Panc1 (cell line): Measurements from ENCODE around the gene CRISPLD2. TPM values are rescaled to one million over a fixed set of nuclear protein-coding genes. Genes with fewer than 3 reads are reported as not detected.

Experiments
- ATAC-seq: fragments of 200-7000 bp; cut with Tn5 transposase; 2 replicates; pipeline ENCODE4 v1.9.1; 2020; ENCODE audit warnings: mild to moderate bottlenecking, moderate library complexity
- BruUV-seq: library from RNA; stranded (reverse); fragments of 400-500 nt; replicated peaks from 2 replicates; lab custom pipeline; 2021; lab: Mats Ljungman, UMichigan
- CTCF ChIA-PET: fragments of 300-600 bp; sonication (Branson Sonifier 250); formaldehyde crosslinking; loops from one replicate; lab custom pipeline; 2022; ENCODE audit warnings: antibody characterized with exemption; lab: Charles Lee
- POLR2A ChIA-PET: fragments of 300-600 bp; sonication (Branson Sonifier 250); formaldehyde crosslinking; loops from one replicate; lab custom pipeline; 2022; ENCODE audit warnings: antibody characterized with exemption; lab: Charles Lee
- DNase-seq: peaks from one replicate; pipeline ENCODE4 v3.0.0-alpha.2; 2010; ENCODE audit warnings: low read depth, low spot score
- H3K27ac ChIP-seq: 2 replicates; pipeline ENCODE4 v1.5.1; 2011; ENCODE audit warnings: mild to moderate bottlenecking, low read length, inconsistent platforms
- H3K27me3 ChIP-seq: fragments of 200-500 bp; sonication (Bioruptor generic); 2 replicates; pipeline ENCODE4 v1.6.0; 2014; ENCODE audit warnings: low read length, inconsistent platforms; ENCODE audit not compliant: control insufficient read depth, insufficient read depth
- H3K36me3 ChIP-seq: fragments of 200-500 bp; sonication (Bioruptor generic); 2 replicates; pipeline ENCODE4 v1.5.1; 2014; ENCODE audit warnings: inconsistent platforms, mild to moderate bottlenecking, low read length, moderate library complexity; ENCODE audit not compliant: control insufficient read depth, insufficient read depth
- H3K4me1 ChIP-seq: 2 replicates; pipeline ENCODE4 v1.5.1; 2011; ENCODE audit warnings: inconsistent platforms, mild to moderate bottlenecking, low read length, moderate library complexity; ENCODE audit not compliant: control insufficient read depth, insufficient read depth
- H3K4me3 ChIP-seq, 2 experiments: 2 replicates each; pipeline ENCODE4 v1.5.1; 2011 to 2012; ENCODE audit warnings: low read depth in 2 of 2, low read length in 2 of 2, mild to moderate bottlenecking in 2 of 2, inconsistent platforms in 1 of 2, moderate library complexity in 1 of 2
- H3K9me3 ChIP-seq: fragments of 200-500 bp; sonication (Bioruptor generic); 2 replicates; pipeline ENCODE4 v1.5.1; 2014; ENCODE audit warnings: low read depth, mild to moderate bottlenecking, inconsistent platforms, low read length, moderate library complexity; ENCODE audit not compliant: control insufficient read depth, insufficient read depth
- POLR2AphosphoS5 ChIP-seq: IDR thresholded peaks from 2 replicates; pipeline ENCODE4 v1.6.1; 2012; ENCODE audit warnings: mild to moderate bottlenecking, low read depth, low read length, moderate library complexity
- SIN3A ChIP-seq: IDR thresholded peaks from 2 replicates; pipeline ENCODE4 v1.6.1; 2012; ENCODE audit warnings: low read depth, mild to moderate bottlenecking, low read length, moderate library complexity, borderline replicate concordance; ENCODE audit not compliant: insufficient read depth
- TCF7L2 ChIP-seq: IDR thresholded peaks from 2 replicates; pipeline ENCODE4 v1.6.1; 2011; ENCODE audit warnings: mild to moderate bottlenecking, low read depth, low read length, inconsistent platforms
- in situ Hi-C: cut with HindIII; loops from 2 replicates; pipeline ENCODE4 v1.10.0; 2016; ENCODE audit warnings: low sequenced_read_pairs, low pct_unique_long_range_greater_than_20kb
- intact Hi-C: fragments of 100-400 bp; cut with micrococcal nuclease; formaldehyde crosslinking; loops from one replicate; pipeline ENCODE4 v1.10.0; 2022; ENCODE audit not compliant: unreplicated experiment
- total RNA-seq: library from RNA; stranded (reverse); gene quantifications from one replicate; pipeline ENCODE4 v1.2.1, GENCODE V29; 2021; ENCODE audit not compliant: unreplicated experiment
- TF ChIP-seq, protein P1 (sequence below): fragments of 450-650 bp; IDR thresholded peaks from 2 replicates; pipeline ENCODE4 v1.5.1; 2017; ENCODE audit warnings: mild to moderate bottlenecking
- TF ChIP-seq, protein P2 (sequence below), 2 experiments: IDR thresholded peaks; 2 replicates each; pipeline ENCODE4 v1.6.1; 2011 to 2012; ENCODE audit warnings: low read depth in 2 of 2, control low read depth in 1 of 2, low read length in 1 of 2, mild to moderate bottlenecking in 1 of 2, moderate library complexity in 1 of 2; ENCODE audit not compliant: insufficient read depth in 1 of 2

Gene CRISPLD2
- total RNA-seq, 1 experiment from 2014 or later, result 12.9 TPM

DNA sequence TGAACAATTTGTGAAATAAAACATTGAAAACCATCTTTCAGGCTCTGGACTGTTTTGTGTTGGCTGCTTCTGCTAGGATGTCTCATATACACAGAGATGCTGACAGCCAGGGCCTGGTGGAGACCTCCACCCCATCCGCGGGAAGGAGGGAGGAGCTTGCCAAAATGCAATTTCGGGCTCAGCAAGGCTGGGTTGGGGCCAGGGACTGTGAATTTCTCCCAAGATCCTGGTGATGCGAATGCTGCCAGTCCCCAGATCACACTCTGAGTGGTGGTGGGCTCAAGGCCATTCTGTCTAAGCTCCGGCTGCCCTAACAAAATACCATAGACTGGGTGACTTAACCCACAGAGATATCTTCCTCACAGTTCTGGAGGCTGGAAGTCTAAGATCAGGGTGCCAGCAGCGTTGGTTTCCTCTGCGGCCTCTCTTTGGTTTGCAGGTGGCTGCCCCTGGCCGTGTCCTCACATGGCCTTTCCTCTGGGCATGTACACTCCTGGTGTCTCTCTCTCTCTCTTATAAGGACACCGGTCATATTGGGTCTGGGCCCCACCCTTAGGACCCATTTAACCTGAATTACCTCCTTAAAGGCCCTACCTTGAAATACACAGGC, 89.8 kb downstream of the CRISPLD2 start:
- H3K4me1 ChIP-seq, result no peaks in the 10 kb centered on the region
- no peaks in the 10 kb centered on the region for H3K27me3 ChIP-seq
- no peak for ATAC-seq
- TF ChIP-seq POLR2AphosphoS5 (no peak), SIN3A (no peak), TCF7L2 (no peak)
- TF ChIP-seq, protein P1, sequence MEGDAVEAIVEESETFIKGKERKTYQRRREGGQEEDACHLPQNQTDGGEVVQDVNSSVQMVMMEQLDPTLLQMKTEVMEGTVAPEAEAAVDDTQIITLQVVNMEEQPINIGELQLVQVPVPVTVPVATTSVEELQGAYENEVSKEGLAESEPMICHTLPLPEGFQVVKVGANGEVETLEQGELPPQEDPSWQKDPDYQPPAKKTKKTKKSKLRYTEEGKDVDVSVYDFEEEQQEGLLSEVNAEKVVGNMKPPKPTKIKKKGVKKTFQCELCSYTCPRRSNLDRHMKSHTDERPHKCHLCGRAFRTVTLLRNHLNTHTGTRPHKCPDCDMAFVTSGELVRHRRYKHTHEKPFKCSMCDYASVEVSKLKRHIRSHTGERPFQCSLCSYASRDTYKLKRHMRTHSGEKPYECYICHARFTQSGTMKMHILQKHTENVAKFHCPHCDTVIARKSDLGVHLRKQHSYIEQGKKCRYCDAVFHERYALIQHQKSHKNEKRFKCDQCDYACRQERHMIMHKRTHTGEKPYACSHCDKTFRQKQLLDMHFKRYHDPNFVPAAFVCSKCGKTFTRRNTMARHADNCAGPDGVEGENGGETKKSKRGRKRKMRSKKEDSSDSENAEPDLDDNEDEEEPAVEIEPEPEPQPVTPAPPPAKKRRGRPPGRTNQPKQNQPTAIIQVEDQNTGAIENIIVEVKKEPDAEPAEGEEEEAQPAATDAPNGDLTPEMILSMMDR, result no peak
- TF ChIP-seq, protein P2, sequence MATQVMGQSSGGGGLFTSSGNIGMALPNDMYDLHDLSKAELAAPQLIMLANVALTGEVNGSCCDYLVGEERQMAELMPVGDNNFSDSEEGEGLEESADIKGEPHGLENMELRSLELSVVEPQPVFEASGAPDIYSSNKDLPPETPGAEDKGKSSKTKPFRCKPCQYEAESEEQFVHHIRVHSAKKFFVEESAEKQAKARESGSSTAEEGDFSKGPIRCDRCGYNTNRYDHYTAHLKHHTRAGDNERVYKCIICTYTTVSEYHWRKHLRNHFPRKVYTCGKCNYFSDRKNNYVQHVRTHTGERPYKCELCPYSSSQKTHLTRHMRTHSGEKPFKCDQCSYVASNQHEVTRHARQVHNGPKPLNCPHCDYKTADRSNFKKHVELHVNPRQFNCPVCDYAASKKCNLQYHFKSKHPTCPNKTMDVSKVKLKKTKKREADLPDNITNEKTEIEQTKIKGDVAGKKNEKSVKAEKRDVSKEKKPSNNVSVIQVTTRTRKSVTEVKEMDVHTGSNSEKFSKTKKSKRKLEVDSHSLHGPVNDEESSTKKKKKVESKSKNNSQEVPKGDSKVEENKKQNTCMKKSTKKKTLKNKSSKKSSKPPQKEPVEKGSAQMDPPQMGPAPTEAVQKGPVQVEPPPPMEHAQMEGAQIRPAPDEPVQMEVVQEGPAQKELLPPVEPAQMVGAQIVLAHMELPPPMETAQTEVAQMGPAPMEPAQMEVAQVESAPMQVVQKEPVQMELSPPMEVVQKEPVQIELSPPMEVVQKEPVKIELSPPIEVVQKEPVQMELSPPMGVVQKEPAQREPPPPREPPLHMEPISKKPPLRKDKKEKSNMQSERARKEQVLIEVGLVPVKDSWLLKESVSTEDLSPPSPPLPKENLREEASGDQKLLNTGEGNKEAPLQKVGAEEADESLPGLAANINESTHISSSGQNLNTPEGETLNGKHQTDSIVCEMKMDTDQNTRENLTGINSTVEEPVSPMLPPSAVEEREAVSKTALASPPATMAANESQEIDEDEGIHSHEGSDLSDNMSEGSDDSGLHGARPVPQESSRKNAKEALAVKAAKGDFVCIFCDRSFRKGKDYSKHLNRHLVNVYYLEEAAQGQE (IDR thresholded peaks at IDR 0.05; ENCODE audit: insufficient read depth in 1 of 2, low read depth in 2 of 2, low read length in 1 of 2), result no peak
- intact Hi-C loops (no loop called here), in situ Hi-C loops (no loop called here)
- no peaks in the 10 kb centered on the region for H3K36me3 ChIP-seq
- ChIA-PET POLR2A (no interaction called here), CTCF (no interaction called here)
- no peak for DNase-seq
- no peak overlapping the region for H3K27ac ChIP-seq
- H3K9me3 ChIP-seq, result no peaks in the 10 kb centered on the region
- no TSS peak for BruUV-seq
- H3K4me3 ChIP-seq, result no peak overlapping the region

DNA sequence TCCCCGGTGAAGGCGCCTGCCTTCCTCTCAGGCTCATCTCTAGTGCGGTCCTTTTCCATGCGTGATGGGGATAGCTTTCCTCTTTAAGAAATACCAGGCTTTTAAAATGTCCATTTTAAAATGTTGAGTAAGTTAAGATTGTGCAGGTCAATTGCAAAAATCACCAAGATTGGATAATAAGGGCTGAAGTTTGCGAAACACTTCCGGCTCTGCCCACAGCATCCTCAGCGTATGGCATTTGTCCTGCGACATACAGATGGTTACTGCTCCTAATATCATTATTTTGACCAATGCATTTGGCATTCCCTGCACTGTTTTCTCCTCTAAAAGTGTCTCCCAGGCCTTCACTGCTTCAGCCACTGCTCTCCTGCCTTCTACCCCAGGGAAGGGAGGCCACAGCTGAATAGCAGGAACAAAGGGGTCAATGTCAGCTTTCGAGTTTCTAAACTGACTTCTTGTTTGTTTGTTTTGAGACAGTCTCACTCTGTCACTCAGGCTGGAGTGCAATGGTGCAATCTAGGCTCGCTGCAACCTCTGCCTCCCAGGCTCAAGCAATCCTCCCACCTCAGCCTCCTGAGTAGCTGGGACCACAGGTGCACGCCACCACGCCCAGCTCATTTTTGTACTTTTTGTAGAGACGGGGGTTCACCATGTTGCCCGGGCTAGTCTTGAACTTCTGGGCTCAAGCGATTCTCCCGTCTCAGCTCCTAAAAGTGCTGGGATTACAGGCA, 91.9 kb downstream of the CRISPLD2 start:
- intact Hi-C loops (no loop called here), in situ Hi-C loops (no loop called here)
- POLR2A ChIA-PET, result no interaction called here
- no peak overlapping the region for H3K4me3 ChIP-seq
- no peaks in the 10 kb centered on the region for H3K36me3 ChIP-seq
- TF ChIP-seq POLR2AphosphoS5 (no peak), TCF7L2 (no peak), SIN3A (no peak)
- TF ChIP-seq, protein P2 (IDR thresholded peaks at IDR 0.05; ENCODE audit: insufficient read depth in 1 of 2, low read depth in 2 of 2, low read length in 1 of 2), result no peak
- TF ChIP-seq, protein P1, result no peak
- CTCF ChIA-PET, result no interaction called here
- no peaks in the 10 kb centered on the region for H3K27me3 ChIP-seq
- H3K9me3 ChIP-seq, result no peaks in the 10 kb centered on the region
- DNase-seq, result no peak
- no TSS peak for BruUV-seq
- ATAC-seq, result no peak
- no peaks in the 10 kb centered on the region for H3K4me1 ChIP-seq
- H3K27ac ChIP-seq, result no peak overlapping the region
